Fibroblast of villous mesenchyme (primary cell): Measurements from ENCODE around the gene BATF. TPM values are rescaled to one million over a fixed set of nuclear protein-coding genes. Genes with fewer than 3 reads are reported as not detected.

Source experiments
- DNase-seq: peaks from one replicate; pipeline ENCODE4 v3.0.0-alpha.2; 2010; ENCODE audit warnings: low read depth
- H3K4me3 ChIP-seq: 2 replicates; pipeline ENCODE4 v1.5.1; 2011; ENCODE audit warnings: low read depth, mild to moderate bottlenecking, low read length
- total RNA-seq: library from RNA; depleted of rRNA; stranded (reverse); fragments of >200 nt; gene quantifications from 2 replicates; pipeline ENCODE4 v1.2.3, GENCODE V29; 2012
- TF ChIP-seq, protein P1 (sequence below): IDR thresholded peaks from 2 replicates; pipeline ENCODE4 v1.5.1; 2012; ENCODE audit warnings: low read depth, mild to moderate bottlenecking, low read length; ENCODE audit not compliant: insufficient read depth

The BATF gene
- total RNA-seq, 1 donor, result not detected

DNA sequence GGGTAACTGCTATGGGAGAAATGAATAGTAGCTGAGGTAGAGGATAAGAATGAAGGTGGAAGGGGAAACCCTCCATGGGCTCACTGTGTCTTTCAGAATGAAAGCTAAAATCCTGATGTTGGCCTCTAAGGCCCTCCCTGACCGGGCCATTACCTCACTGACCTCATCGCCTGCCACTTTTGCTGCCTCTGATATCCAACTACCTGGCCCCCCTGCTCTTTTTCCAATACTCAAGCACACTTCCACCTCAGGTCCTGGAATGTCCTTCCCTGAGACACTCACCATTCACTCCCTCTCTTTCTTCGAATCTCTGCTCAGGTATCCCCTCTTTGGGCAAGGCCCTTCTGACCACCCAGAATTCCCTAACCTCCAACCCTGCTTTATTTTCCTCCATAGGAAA lies 1.4 kb upstream of the BATF start:
- H3K4me3 ChIP-seq, result no peak overlapping the region
- no peak for DNase-seq
- TF ChIP-seq, protein P1, sequence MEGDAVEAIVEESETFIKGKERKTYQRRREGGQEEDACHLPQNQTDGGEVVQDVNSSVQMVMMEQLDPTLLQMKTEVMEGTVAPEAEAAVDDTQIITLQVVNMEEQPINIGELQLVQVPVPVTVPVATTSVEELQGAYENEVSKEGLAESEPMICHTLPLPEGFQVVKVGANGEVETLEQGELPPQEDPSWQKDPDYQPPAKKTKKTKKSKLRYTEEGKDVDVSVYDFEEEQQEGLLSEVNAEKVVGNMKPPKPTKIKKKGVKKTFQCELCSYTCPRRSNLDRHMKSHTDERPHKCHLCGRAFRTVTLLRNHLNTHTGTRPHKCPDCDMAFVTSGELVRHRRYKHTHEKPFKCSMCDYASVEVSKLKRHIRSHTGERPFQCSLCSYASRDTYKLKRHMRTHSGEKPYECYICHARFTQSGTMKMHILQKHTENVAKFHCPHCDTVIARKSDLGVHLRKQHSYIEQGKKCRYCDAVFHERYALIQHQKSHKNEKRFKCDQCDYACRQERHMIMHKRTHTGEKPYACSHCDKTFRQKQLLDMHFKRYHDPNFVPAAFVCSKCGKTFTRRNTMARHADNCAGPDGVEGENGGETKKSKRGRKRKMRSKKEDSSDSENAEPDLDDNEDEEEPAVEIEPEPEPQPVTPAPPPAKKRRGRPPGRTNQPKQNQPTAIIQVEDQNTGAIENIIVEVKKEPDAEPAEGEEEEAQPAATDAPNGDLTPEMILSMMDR, result no peak

DNA sequence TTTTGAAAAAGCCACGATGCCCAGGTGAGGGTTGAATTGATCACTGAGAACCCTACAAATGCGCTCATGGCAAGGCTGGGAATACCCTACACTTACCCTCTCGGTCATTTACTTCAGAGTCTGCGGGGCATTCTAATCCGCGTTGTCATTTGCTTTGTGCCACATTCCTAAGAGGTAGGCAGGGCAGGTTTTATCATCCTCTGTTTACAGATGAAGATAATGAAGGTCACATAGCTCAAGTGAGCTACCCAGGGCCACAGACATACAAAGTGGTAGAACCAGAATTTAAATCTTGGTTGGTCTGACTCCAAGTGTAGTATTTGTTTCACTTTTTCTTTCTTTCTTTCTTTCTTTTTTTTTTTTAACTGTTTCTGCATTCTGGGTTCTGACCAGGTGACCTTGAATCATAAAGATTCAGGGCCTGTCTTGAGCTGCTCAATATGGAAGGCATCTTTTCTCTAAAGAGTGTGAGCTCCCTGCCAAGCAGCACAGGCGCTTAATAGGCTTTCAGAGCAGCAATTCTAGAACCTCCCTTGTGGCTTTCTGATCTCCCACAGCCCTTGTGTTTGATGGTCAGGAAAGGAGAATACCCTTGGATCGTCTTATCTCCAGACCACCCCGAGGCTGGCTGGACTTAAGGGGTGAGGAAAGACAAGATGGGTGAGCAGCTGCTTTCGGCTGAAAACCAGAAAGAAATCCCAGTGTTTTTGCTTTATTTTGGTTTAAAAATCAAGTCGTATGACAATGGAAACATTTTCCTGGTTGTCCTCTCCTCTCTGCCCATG lies 662 bp upstream of the BATF start:
- TF ChIP-seq, protein P1, result no peak

DNA sequence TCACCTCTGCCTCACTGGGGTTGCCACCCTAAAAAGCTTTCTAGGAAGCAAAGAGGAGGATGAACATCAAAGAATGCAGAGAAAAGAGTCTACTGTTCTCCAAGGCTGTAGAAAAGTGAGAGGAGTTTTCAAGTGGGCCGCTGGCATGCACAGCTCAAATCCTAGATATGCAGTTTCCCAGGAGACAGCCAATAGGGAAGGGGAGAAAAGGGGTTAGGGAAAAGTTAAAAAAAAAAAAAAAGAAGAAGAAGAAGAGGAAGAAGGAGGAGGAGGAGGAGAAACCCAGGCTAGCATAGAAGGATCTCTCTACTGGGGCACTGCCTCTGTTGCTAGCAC lies 682 bp downstream of the BATF start:
- TF ChIP-seq, protein P1, result no peak
- no peak for DNase-seq
- H3K4me3 ChIP-seq, result no peak overlapping the region

More for the DNA sequence above, 662 bp upstream of the BATF start:
- DNase-seq, result no peak
- no peak overlapping the region for H3K4me3 ChIP-seq

DNA sequence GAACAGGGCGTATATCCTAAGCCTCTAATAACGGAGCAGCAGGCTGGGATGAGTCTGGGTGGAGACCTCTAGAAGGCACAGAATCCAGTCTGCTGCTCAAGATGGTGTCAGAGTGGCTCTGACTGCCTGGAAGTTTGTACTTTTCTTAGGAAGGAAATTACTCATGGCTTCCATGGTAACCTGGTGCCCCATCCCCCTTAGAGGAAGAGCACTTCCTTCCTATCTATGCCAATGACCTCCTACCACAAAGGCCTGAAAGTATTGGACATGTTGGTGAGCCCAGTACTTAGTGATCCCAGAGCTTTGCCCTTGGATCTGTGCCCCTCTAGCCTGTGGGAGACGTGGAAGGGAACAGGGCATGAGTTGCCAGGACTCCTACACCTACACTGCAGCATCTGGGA lies 1.5 kb downstream of the BATF start:
- TF ChIP-seq, protein P1, result no peak
- DNase-seq, result no peak

DNA sequence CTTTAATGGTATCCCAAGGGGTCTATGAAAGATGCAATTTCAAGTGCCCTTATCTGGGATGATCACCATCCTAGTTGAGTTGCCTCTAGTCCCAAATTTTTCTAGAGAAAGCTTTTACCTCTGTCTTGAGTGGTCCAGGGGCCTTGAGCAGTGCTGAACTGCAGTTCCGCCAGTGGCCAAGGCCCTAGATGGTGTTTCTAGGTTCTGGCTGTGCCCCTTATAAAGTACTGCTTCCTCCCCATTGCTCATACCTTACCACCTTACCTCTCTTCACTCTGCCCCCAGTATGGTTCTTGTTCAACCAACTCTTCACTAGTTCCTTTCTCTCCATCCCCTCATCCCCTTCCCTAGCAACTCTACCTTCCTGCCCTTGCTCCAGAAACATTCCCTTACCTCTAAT lies 3.7 kb downstream of the BATF start:
- DNase-seq, result no peak
- H3K4me3 ChIP-seq, result no peak overlapping the region
- TF ChIP-seq, protein P1, result no peak

More for the DNA sequence above, 1.5 kb downstream of the BATF start:
- H3K4me3 ChIP-seq, result no peak overlapping the region

DNA sequence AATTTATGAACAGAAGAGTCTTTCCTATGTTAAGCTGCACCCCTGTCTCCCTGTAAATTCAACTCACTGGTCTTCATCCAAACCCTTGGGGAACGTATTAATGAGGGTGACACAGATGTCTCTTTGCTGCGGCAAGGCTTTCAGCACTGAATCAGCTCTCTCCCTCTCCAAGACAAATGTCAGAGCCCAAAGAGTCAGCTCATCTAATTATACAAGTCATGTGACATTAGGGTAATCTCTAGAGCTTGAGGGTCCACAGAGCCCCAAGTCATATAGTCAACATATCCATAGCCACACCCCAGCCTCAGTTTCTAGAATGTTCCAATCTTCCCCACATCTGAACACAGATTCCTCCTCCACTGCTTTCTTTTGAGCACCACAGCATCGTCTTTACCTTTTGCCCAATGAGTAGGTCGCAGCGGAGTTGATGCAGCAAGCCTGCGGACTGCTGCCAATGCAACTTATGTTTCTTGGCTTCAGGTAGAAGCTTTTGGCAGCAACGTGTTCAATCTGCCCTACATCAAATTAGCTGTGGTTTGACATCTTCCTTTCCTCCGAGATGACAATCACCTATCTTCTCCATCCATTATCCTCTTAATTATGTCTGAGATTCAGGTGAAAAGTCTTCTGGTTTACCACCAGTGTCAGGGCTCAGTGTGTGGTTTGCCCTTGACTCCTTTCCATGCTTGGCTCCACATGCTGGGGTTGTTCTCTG lies 5.3 kb downstream of the BATF start:
- H3K4me3 ChIP-seq, result no peak overlapping the region
- DNase-seq, result no peak
- TF ChIP-seq, protein P1, result no peak

DNA sequence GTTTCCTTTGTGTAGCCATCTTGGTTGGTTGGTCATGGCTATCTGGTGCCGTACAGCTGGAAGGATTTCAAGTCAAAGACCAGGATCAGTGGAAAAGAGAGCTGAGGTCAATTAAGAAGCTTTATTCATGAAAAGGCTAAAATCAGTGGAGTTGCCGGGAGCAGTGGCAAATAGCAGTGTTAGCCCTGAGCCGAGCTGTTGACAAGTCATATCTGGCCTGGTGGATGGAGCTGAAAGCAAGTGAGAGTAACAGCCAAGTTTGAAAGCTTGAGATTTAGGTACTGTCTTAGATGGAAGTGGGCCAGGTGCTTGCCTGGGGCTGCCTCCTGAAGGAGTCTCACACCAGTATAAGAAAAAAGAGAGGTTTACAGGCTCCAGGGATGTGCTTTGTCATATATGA lies 9.0 kb downstream of the BATF start:
- TF ChIP-seq, protein P1, result no peak
- H3K4me3 ChIP-seq, result no peak overlapping the region
- DNase-seq, result no peak
